ENCODE measurements around the gene CDH4.

DNA sequence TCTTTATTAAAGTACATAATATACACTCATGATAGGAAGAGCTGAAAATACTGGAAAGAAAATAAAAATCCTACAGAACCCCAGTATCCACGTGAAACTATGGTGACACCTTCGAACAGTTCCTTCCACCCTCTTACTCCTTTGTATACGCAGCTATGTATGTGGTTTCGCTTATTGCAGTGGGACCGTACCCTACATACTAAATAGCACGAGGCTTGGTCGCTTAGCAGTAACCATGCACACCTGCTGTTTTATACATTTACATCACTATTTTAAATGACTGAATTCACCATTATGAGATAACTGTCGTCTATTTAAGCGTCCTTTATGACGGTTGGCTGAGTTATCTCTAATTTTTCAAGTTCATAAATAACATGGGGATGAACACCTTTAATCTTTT, 400.1 kb downstream of the CDH4 start:
- TF ChIP-seq EZH2 (IDR thresholded peaks at IDR 0.05; ENCODE audit: borderline replicate concordance, insufficient read depth, low read depth, low read length, poor library complexity, severe bottlenecking): no peak
- TF ChIP-seq CTCF (IDR thresholded peaks at IDR 0.05): no peak

All from B cell (primary cell).